HCT116 (cell line): Measurements from ENCODE around the gene OCA2. TPM values are rescaled to one million over a fixed set of nuclear protein-coding genes. Genes with fewer than 3 reads are reported as not detected.

ENCODE experiments used
- ATAC-seq: fragments of 200-7000 bp; cut with Tn5 transposase; 2 replicates; pipeline ENCODE4 v1.9.1; 2020; ENCODE audit warnings: mild to moderate bottlenecking, moderate library complexity
- BruUV-seq: library from RNA; stranded (reverse); fragments of 400-500 nt; replicated peaks from 2 replicates; lab custom pipeline; 2021; lab: Mats Ljungman, UMichigan
- CTCF ChIA-PET: fragments of 300-600 bp; sonication (Branson Sonifier 250); formaldehyde crosslinking; loops from one replicate; lab custom pipeline; 2021; ENCODE audit warnings: antibody characterized with exemption; lab: Charles Lee
- POLR2A ChIA-PET: fragments of 300-600, 350-600 bp; sonication (Branson Sonifier 250); formaldehyde crosslinking; loops from one replicate; lab custom pipeline; 2021; ENCODE audit warnings: antibody characterized with exemption; lab: Charles Lee
- RAD21 ChIA-PET, 2 experiments: fragments of 300-600 bp; sonication (Branson Sonifier 250); formaldehyde crosslinking; loops; one replicate each; lab custom pipeline; 2023; ENCODE audit warnings: low total read pairs in 2 of 2; ENCODE audit not compliant: uncharacterized antibody in 2 of 2, unreplicated experiment in 2 of 2, low non-redundant PET in 1 of 2; lab: Charles Lee
- DNase-seq: peaks from one replicate; pipeline ENCODE4 v3.0.0-alpha.2; 2010; ENCODE audit warnings: low read depth, low spot score
- H2AFZ ChIP-seq: fragments of 200-600 bp; shearing (Covaris generic), sonication (generic); 2 replicates; pipeline ENCODE4 v1.6.1; 2017; ENCODE audit warnings: low read depth, mixed run types, mixed read lengths, antibody characterized with exemption, low read length; ENCODE audit not compliant: poor library complexity, severe bottlenecking
- H3K27ac ChIP-seq: 2 replicates; pipeline ENCODE4 v1.5.1; 2012; ENCODE audit warnings: low read depth, low read length
- H3K27me3 ChIP-seq: fragments of 200-600 bp; sonication (generic); 2 replicates; pipeline ENCODE4 v1.6.1; 2016; ENCODE audit warnings: mixed run types, low read length, mixed read lengths; ENCODE audit not compliant: insufficient read depth
- H3K36me3 ChIP-seq, 2 experiments: fragments of 200-500 bp in 1 of 2; fragments of 200-600 bp in 1 of 2; sonication (Bioruptor generic) in 1 of 2; sonication (generic) in 1 of 2; 2 replicates each; pipeline versions ENCODE4 v1.5.1 to v1.6.1; 2014 to 2016; ENCODE audit warnings: low read length in 2 of 2, inconsistent platforms in 1 of 2, mixed read lengths in 1 of 2, mixed run types in 1 of 2; ENCODE audit not compliant: insufficient read depth in 2 of 2, control insufficient read depth in 1 of 2
- H3K4me1 ChIP-seq, 2 experiments: fragments of 200-600 bp in 1 of 2; sonication (generic) in 1 of 2; 2 replicates each; pipeline versions ENCODE4 v1.5.1 to v1.6.1; 2012 to 2017; ENCODE audit warnings: low read length in 2 of 2, inconsistent platforms in 1 of 2, mild to moderate bottlenecking in 1 of 2, mixed read lengths in 1 of 2, mixed run types in 1 of 2, moderate library complexity in 1 of 2; ENCODE audit not compliant: insufficient read depth in 2 of 2, control insufficient read depth in 1 of 2
- H3K4me2 ChIP-seq: fragments of 200-600 bp; sonication (generic); 2 replicates; pipeline ENCODE4 v1.6.1; 2017; ENCODE audit warnings: mixed run types, low read length, mixed read lengths
- H3K4me3 ChIP-seq, 2 experiments: fragments of 200-600 bp in 1 of 2; sonication (generic) in 1 of 2; replicated peaks in 1 of 2; 2 replicates each; pipeline ENCODE4 v1.5.1; 2011 to 2016; ENCODE audit warnings: low read length in 2 of 2, control low read depth in 1 of 2, low read depth in 1 of 2, mild to moderate bottlenecking in 1 of 2, mixed read lengths in 1 of 2, mixed run types in 1 of 2
- H3K79me2 ChIP-seq: fragments of 200-600 bp; sonication (generic); 2 replicates; pipeline ENCODE4 v1.6.1; 2017; ENCODE audit warnings: mild to moderate bottlenecking, mixed run types, low read length, moderate library complexity, mixed read lengths; ENCODE audit not compliant: insufficient read depth
- H3K9ac ChIP-seq: fragments of 200-600 bp; sonication (generic); 2 replicates; pipeline ENCODE4 v1.6.1; 2016; ENCODE audit warnings: low read length, mixed read lengths
- H3K9me2 ChIP-seq: fragments of 200-600 bp; sonication (generic), shearing (Covaris generic); 2 replicates; pipeline ENCODE4 v1.6.1; 2017; ENCODE audit warnings: mixed run types, mild to moderate bottlenecking, moderate library complexity; ENCODE audit not compliant: insufficient read depth
- H3K9me3 ChIP-seq, 2 experiments: fragments of 200-500 bp in 1 of 2; fragments of 200-600 bp in 1 of 2; sonication (Bioruptor generic) in 1 of 2; sonication (generic) in 1 of 2; 2 replicates each; pipeline ENCODE4 v1.6.1; 2014 to 2017; ENCODE audit warnings: low read length in 2 of 2, mixed read lengths in 2 of 2, inconsistent platforms in 1 of 2, low read depth in 1 of 2, mild to moderate bottlenecking in 1 of 2, mixed run types in 1 of 2, moderate library complexity in 1 of 2; ENCODE audit not compliant: control insufficient read depth in 1 of 2, insufficient read depth in 1 of 2
- H4K20me1 ChIP-seq: fragments of 200-600 bp; sonication (generic), shearing (Covaris generic); 2 replicates; pipeline ENCODE4 v1.6.1; 2017; ENCODE audit warnings: mixed run types, mild to moderate bottlenecking, moderate library complexity; ENCODE audit not compliant: insufficient read depth
- CBX3 ChIP-seq: IDR thresholded peaks from 2 replicates; pipeline ENCODE4 v1.6.1; 2012; ENCODE audit warnings: low read depth
- EZH2 ChIP-seq: fragments of 200-600 bp; sonication (generic); IDR thresholded peaks from 2 replicates; pipeline ENCODE4 v1.6.1; 2017; ENCODE audit warnings: antibody characterized with exemption, mixed run types
- FOSL1 ChIP-seq: IDR thresholded peaks from 2 replicates; pipeline ENCODE4 v1.6.1; 2012; ENCODE audit warnings: low read depth
- JUND ChIP-seq: IDR thresholded peaks from 2 replicates; pipeline ENCODE4 v1.6.1; 2012
- POLR2A ChIP-seq: IDR thresholded peaks from 2 replicates; pipeline ENCODE4 v1.7.0; 2011; ENCODE audit warnings: borderline replicate concordance; ENCODE audit not compliant: insufficient read depth, insufficient read length; ENCODE audit errors: extremely low read depth
- POLR2AphosphoS5 ChIP-seq: IDR thresholded peaks from 2 replicates; pipeline ENCODE4 v1.6.1; 2011; ENCODE audit warnings: mild to moderate bottlenecking, low read depth, low read length, moderate library complexity
- RAD21 ChIP-seq: IDR thresholded peaks from 2 replicates; pipeline ENCODE4 v1.6.1; 2012; ENCODE audit warnings: low read depth, mild to moderate bottlenecking
- SIN3A ChIP-seq: IDR thresholded peaks from 2 replicates; pipeline ENCODE4 v1.6.1; 2012; ENCODE audit warnings: low read depth
- SP1 ChIP-seq: IDR thresholded peaks from 2 replicates; pipeline ENCODE4 v1.6.1; 2012; ENCODE audit warnings: low read depth
- SRF ChIP-seq: IDR thresholded peaks from 2 replicates; pipeline ENCODE4 v1.6.1; 2012; ENCODE audit warnings: low read depth
- YY1 ChIP-seq: IDR thresholded peaks from 2 replicates; pipeline ENCODE4 v1.6.1; 2011; ENCODE audit warnings: low read length, low read depth, moderate library complexity, mild to moderate bottlenecking; ENCODE audit not compliant: insufficient replicate concordance; ENCODE audit errors: extremely low read depth
- intact Hi-C: fragments of 100-400 bp; cut with micrococcal nuclease; formaldehyde crosslinking; loops from 2 replicates; pipeline ENCODE4 v1.10.0; 2022
- total RNA-seq: library from RNA; stranded (reverse); gene quantifications from one replicate; pipeline ENCODE4 v1.2.1, GENCODE V29; 2021; ENCODE audit not compliant: unreplicated experiment
- TF ChIP-seq, protein P1 (sequence below): IDR thresholded peaks from 2 replicates; pipeline ENCODE4 v1.6.1; 2012
- TF ChIP-seq, protein P2 (sequence below): IDR thresholded peaks from 2 replicates; pipeline ENCODE4 v1.6.1; 2012
- TF ChIP-seq, protein P3 (sequence below): IDR thresholded peaks from 2 replicates; pipeline ENCODE4 v1.6.1; 2011; ENCODE audit warnings: mild to moderate bottlenecking, low read length, moderate library complexity; ENCODE audit not compliant: insufficient replicate concordance; ENCODE audit errors: extremely low read depth
- TF ChIP-seq, protein P4 (sequence below): IDR thresholded peaks from 2 replicates; pipeline ENCODE4 v1.6.1; 2012; ENCODE audit warnings: low read depth

The OCA2 gene
- total RNA-seq, 1 experiment from 2014 or later, result not detected

DNA sequence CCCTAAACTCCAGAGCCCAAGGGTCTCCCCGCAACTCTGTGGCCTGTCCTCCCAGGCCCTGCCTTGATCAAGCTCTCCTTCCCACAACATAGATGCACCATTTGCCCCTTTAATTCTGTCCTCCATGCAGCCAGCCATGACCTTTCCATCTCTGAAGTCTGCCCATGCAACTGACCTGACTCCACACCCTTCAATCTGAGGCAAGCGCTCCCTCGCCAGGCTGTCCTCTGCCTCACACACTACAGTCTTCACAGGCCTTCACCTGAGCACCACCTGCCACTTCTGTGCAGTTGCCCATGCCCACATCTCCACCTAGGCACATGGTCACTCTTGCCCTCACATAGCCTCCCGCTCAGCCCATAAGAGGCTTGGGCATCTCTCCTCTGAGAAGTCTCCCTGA, 244.0 kb downstream of the OCA2 start:
- Histone ChIP-seq H3K79me2 (no peaks in the 10 kb centered on the region), H3K4me3 (no peak overlapping the region), H3K4me1 (no peaks in the 10 kb centered on the region), H2AFZ (no peak overlapping the region)
- RAD21 ChIA-PET, result no interaction called here
- TF ChIP-seq, protein P1, sequence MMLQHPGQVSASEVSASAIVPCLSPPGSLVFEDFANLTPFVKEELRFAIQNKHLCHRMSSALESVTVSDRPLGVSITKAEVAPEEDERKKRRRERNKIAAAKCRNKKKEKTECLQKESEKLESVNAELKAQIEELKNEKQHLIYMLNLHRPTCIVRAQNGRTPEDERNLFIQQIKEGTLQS, result no peak
- TF ChIP-seq CBX3, result no peak
- no peak for TF ChIP-seq SIN3A
- no peak for TF ChIP-seq RAD21
- no peak for TF ChIP-seq POLR2A
- no peak for TF ChIP-seq YY1
- no peak for TF ChIP-seq SRF
- TF ChIP-seq, protein P2, sequence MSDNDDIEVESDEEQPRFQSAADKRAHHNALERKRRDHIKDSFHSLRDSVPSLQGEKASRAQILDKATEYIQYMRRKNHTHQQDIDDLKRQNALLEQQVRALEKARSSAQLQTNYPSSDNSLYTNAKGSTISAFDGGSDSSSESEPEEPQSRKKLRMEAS, result no peak
- no peak for TF ChIP-seq JUND
- TF ChIP-seq FOSL1, result no peak
- TF ChIP-seq, protein P3, sequence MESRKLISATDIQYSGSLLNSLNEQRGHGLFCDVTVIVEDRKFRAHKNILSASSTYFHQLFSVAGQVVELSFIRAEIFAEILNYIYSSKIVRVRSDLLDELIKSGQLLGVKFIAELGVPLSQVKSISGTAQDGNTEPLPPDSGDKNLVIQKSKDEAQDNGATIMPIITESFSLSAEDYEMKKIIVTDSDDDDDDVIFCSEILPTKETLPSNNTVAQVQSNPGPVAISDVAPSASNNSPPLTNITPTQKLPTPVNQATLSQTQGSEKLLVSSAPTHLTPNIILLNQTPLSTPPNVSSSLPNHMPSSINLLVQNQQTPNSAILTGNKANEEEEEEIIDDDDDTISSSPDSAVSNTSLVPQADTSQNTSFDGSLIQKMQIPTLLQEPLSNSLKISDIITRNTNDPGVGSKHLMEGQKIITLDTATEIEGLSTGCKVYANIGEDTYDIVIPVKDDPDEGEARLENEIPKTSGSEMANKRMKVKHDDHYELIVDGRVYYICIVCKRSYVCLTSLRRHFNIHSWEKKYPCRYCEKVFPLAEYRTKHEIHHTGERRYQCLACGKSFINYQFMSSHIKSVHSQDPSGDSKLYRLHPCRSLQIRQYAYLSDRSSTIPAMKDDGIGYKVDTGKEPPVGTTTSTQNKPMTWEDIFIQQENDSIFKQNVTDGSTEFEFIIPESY, result no peak
- no peak for TF ChIP-seq POLR2AphosphoS5
- no peak for TF ChIP-seq SP1
- TF ChIP-seq EZH2, result no peak
- TF ChIP-seq, protein P4, sequence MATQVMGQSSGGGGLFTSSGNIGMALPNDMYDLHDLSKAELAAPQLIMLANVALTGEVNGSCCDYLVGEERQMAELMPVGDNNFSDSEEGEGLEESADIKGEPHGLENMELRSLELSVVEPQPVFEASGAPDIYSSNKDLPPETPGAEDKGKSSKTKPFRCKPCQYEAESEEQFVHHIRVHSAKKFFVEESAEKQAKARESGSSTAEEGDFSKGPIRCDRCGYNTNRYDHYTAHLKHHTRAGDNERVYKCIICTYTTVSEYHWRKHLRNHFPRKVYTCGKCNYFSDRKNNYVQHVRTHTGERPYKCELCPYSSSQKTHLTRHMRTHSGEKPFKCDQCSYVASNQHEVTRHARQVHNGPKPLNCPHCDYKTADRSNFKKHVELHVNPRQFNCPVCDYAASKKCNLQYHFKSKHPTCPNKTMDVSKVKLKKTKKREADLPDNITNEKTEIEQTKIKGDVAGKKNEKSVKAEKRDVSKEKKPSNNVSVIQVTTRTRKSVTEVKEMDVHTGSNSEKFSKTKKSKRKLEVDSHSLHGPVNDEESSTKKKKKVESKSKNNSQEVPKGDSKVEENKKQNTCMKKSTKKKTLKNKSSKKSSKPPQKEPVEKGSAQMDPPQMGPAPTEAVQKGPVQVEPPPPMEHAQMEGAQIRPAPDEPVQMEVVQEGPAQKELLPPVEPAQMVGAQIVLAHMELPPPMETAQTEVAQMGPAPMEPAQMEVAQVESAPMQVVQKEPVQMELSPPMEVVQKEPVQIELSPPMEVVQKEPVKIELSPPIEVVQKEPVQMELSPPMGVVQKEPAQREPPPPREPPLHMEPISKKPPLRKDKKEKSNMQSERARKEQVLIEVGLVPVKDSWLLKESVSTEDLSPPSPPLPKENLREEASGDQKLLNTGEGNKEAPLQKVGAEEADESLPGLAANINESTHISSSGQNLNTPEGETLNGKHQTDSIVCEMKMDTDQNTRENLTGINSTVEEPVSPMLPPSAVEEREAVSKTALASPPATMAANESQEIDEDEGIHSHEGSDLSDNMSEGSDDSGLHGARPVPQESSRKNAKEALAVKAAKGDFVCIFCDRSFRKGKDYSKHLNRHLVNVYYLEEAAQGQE, result no peak
- TF ChIP-seq, all 23 proteins: peak for 0
- DNase-seq, result no peak
- ChIA-PET POLR2A (no interaction called here), CTCF (no interaction called here)
- no peak for ATAC-seq
- Histone ChIP-seq H3K36me3 (no peaks in the 10 kb centered on the region), H3K4me2 (no peak overlapping the region), H3K9ac (no peak overlapping the region), H3K27me3 (no peaks in the 10 kb centered on the region), H3K9me3 (peaks cover 5 to 29% of the 10 kb centered on the region in 2 experiments; a peak in 3 of 4 replicates), H4K20me1 (no peaks in the 10 kb centered on the region), H3K9me2 (no peaks in the 10 kb centered on the region), H3K27ac (no peak overlapping the region)
- no TSS peak for BruUV-seq
- intact Hi-C loops, result no loop called here
